Ishikawa (cell line): ENCODE measurements around the gene TSPYL6.
A peak's percentile ranks its signal among the peaks of the same experiment; 100 is the strongest.

ENCODE experiments used
- CEBPB ChIP-seq: IDR thresholded peaks from 2 replicates; pipeline ENCODE4 v1.6.1; 2012
- CREB1 ChIP-seq: IDR thresholded peaks from 2 replicates; pipeline ENCODE4 v1.6.1; 2012; ENCODE audit warnings: low read depth
- EGR1 ChIP-seq: IDR thresholded peaks from 2 replicates; pipeline ENCODE4 v1.6.1; 2012
- EP300 ChIP-seq: IDR thresholded peaks from 2 replicates; pipeline ENCODE4 v1.6.1; 2012; ENCODE audit warnings: borderline replicate concordance
- FOXM1 ChIP-seq: IDR thresholded peaks from 2 replicates; pipeline ENCODE4 v1.6.1; 2012; ENCODE audit warnings: low read depth, borderline replicate concordance
- MAX ChIP-seq: IDR thresholded peaks from 2 replicates; pipeline ENCODE4 v1.6.1; 2012
- NFIC ChIP-seq: IDR thresholded peaks from 2 replicates; pipeline ENCODE4 v1.6.1; 2012
- RAD21 ChIP-seq: IDR thresholded peaks from 2 replicates; pipeline ENCODE4 v1.6.1; 2012; ENCODE audit warnings: low read depth
- REST ChIP-seq: IDR thresholded peaks from 2 replicates; pipeline ENCODE4 v1.6.1; 2012; ENCODE audit warnings: low read depth, mild to moderate bottlenecking
- TAF1 ChIP-seq: IDR thresholded peaks from 2 replicates; pipeline ENCODE4 v1.6.1; 2012; ENCODE audit warnings: low read depth, mild to moderate bottlenecking
- TCF12 ChIP-seq: IDR thresholded peaks from 2 replicates; pipeline ENCODE4 v1.6.1; 2012; ENCODE audit warnings: low read depth
- TEAD4 ChIP-seq: IDR thresholded peaks from 2 replicates; pipeline ENCODE4 v1.6.1; 2012
- USF1 ChIP-seq: IDR thresholded peaks from 2 replicates; pipeline ENCODE4 v1.6.1; 2012
- YY1 ChIP-seq: IDR thresholded peaks from 2 replicates; pipeline ENCODE4 v1.6.1; 2012; ENCODE audit warnings: low read depth
- ZBTB7A ChIP-seq: IDR thresholded peaks from 2 replicates; pipeline ENCODE4 v1.6.1; 2012; ENCODE audit warnings: low read depth

TSPYL6 gene

GRCh38 chr2:54209379-54209778, 46.6 kb downstream of the TSPYL6 start:
- no peak for TF ChIP-seq REST
- TF ChIP-seq EP300, result no peak
- TF ChIP-seq TAF1, result no peak
- TF ChIP-seq MAX, result no peak
- TF ChIP-seq TCF12, result no peak
- no peak for TF ChIP-seq RAD21
- TF ChIP-seq CEBPB, result no peak
- TF ChIP-seq ZBTB7A, result no peak

- TF ChIP-seq ZBTB7A, result no peak
- TF ChIP-seq TEAD4, result no peak
- no peak for TF ChIP-seq CEBPB
- TF ChIP-seq NFIC, result no peak
- no peak for TF ChIP-seq YY1
- TF ChIP-seq USF1, result 0 out of 2 replicates have a peak, but pooled peaks have one; percentile 13
- TF ChIP-seq CREB1, result no peak
- no peak for TF ChIP-seq RAD21
Observed at GRCh38 chr2:54208364-54209240, 47.4 kb downstream of the TSPYL6 start.

GRCh38 chr2:54207666-54208195, 48.3 kb downstream of the TSPYL6 start:
- TF ChIP-seq REST (no peak), USF1 (no peak), TEAD4 (no peak), TCF12 (no peak), MAX (no peak), CREB1 (no peak), NFIC (no peak), CEBPB (no peak), FOXM1 (no peak), RAD21 (no peak), EP300 (no peak), YY1 (no peak), ZBTB7A (no peak), EGR1 (no peak)

GRCh38 chr2:54206596-54206995, 49.4 kb downstream of the TSPYL6 start:
- TF ChIP-seq TAF1 (no peak), RAD21 (peak; percentile 59)

- TF ChIP-seq MAX, result no peak
- TF ChIP-seq TCF12, result no peak
- no peak for TF ChIP-seq TEAD4
- no peak for TF ChIP-seq RAD21
- TF ChIP-seq TAF1, result no peak
- no peak for TF ChIP-seq FOXM1
- no peak for TF ChIP-seq ZBTB7A
- TF ChIP-seq YY1, result no peak
- no peak for TF ChIP-seq USF1
- no peak for TF ChIP-seq EP300
- no peak for TF ChIP-seq CEBPB
- no peak for TF ChIP-seq CREB1
- TF ChIP-seq EGR1, result no peak
- no peak for TF ChIP-seq NFIC
- no peak for TF ChIP-seq REST
Observed at GRCh38 chr2:54204476-54204875, 51.6 kb downstream of the TSPYL6 start.
